Thoracic aorta endothelial cell (primary cell): ENCODE data around the gene SCAMP5. TPM values are rescaled to one million over a fixed set of nuclear protein-coding genes. Genes with fewer than 3 reads are reported as not detected.

Source experiments
- small RNA-seq: library from RNA; depleted of rRNA; stranded (forward); fragments of <200 nt; gene quantifications from one replicate; pipeline ENCODE3, GENCODE V24; 2012
- total RNA-seq: library from RNA; depleted of rRNA; stranded (reverse); fragments of >200 nt; gene quantifications from 2 replicates; pipeline ENCODE4 v1.2.3, GENCODE V29; 2012

SCAMP5 gene
- total RNA-seq = 8.2 and 16.9 TPM in 2 replicates

GRCh38 chr15:74995182-74995778 lies at the start of gene SCAMP5:
Gene SCAMP5 (plus strand): TSS chr15:74995563. CDS start chr15:75011840, 16,277 bp downstream.

GRCh38 chr15:74956648-74957475 lies 38.5 kb upstream of the SCAMP5 start, which contains the start of gene RPP25:
Gene RPP25 (minus strand): TSS chr15:74956772. CDS start chr15:74956583, 189 bp downstream.

GRCh38 chr15:75023181-75023871 lies 28.0 kb downstream of the SCAMP5 start, which contains the start of gene PPCDC:
Gene PPCDC (plus strand): TSS chr15:75023590. CDS start chr15:75028319, 4,729 bp downstream.

Small RNAs within 50 kb of the gene (small RNA-seq; reads per million reads assigned to genes)
- gene AC015720.1 (not detected), gene RF00019 (not detected)

Other genes starting within 250 kb of the SCAMP5 start
- gene CYP1A2, start 246.7 kb upstream of the SCAMP5 start, total RNA-seq = not detected in 2 replicates
- 37.5 and 47.6 TPM in 2 replicates for gene CSK, start 213.5 kb upstream of the SCAMP5 start, total RNA-seq
- under 0.01 and 0.07 TPM in 2 replicates for gene LMAN1L, start 182.7 kb upstream of the SCAMP5 start, total RNA-seq
- not detected in 2 replicates for gene CPLX3, start 168.9 kb upstream of the SCAMP5 start, total RNA-seq
- 23.4 and 23.8 TPM in 2 replicates for gene ULK3, start 152.4 kb upstream of the SCAMP5 start, total RNA-seq
- 32.3 and 36.0 TPM in 2 replicates for gene SCAMP2, start 122.2 kb upstream of the SCAMP5 start, total RNA-seq
- 55.3 and 71.4 TPM in 2 replicates for gene MPI, start 105.5 kb upstream of the SCAMP5 start, total RNA-seq
- gene FAM219B, start 88.7 kb upstream of the SCAMP5 start, total RNA-seq = 36.8 and 37.6 TPM in 2 replicates
- gene COX5A, start 57.5 kb upstream of the SCAMP5 start, total RNA-seq = 83.5 and 88.3 TPM in 2 replicates
- gene RPP25, start 38.8 kb upstream of the SCAMP5 start, total RNA-seq = 16.2 and 20.9 TPM in 2 replicates
- 9.8 and 11.2 TPM in 2 replicates for gene PPCDC, start 28.0 kb downstream of the SCAMP5 start, total RNA-seq
- gene C15orf39, start 206.3 kb downstream of the SCAMP5 start, total RNA-seq = 16.8 and 27.8 TPM in 2 replicates